ELF-1 (cell line): ENCODE measurements around the gene TMEM132C.

ENCODE experiments used
- DNase-seq: peaks from one replicate; pipeline ENCODE4 v3.0.0-alpha.2; 2016; ENCODE audit warnings: low read depth, low spot score

Gene TMEM132C

DNA sequence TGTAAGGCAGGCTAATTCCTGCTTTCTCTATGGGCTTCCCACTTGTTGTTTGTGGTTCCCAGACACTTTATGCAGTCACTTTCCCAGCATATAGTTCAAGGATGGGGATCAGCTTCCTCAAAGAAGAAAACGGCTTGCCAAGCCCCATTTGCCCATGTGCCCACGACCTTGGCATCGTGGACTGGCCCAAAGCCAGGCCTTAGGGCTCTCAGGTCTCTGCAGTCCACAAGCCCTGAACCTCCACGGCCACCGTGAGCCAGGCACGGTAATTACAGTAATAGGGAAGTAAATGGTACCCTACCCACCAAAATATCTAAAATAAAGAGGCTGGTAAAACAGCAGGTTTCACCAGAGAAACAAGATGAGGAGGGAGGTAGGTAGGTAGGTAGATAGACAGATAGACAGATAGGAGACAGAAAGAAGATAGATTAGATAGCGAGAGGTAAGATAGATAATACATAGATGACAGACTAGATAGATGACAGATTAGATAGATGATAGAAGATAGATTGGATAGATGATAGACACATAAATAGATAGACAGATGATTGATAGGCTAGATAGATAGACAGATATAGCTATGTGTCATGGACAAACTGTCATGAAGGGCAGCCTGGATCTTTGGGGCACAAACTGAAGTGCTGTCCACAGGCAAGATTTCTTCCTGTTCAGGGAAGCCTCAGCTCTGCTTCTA, 393.7 kb downstream of the TMEM132C start:
- DNase-seq: no peak

DNA sequence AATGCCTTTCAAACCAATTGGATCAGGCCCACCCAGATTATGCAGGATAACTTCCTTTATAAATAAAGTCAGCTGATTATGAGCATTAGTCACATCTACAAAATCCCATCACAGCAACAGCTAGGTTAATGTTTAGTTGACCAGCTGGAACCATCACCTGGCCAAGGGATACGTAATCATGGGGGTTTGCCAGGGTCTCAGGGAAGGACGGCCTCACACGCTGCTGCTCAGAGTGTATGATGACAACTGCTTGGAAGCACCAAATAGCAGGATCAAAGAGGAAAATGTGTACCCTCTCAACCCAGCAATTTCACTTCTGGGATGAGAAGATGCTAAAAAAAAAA, 394.2 kb downstream of the TMEM132C start:
- DNase-seq: no peak

DNA sequence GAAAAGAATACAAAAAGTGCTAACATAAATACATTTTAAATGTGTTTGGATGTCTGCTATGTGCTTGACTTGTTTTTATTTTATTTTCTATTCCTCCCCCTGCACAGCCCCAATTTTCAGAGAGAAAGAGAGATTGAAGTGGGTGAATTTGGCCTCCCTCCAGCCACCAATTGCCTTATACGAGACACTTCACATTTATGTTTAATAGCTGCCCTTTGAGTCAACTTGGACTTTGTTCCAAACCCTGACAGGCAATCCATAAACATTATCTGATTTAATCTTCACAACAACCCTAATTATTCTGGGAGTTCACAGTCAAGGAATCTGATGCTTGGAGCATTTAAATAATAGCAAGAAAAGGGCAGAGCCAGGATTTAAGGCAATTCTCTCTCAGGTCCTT, 395.1 kb downstream of the TMEM132C start:
- no peak for DNase-seq

DNA sequence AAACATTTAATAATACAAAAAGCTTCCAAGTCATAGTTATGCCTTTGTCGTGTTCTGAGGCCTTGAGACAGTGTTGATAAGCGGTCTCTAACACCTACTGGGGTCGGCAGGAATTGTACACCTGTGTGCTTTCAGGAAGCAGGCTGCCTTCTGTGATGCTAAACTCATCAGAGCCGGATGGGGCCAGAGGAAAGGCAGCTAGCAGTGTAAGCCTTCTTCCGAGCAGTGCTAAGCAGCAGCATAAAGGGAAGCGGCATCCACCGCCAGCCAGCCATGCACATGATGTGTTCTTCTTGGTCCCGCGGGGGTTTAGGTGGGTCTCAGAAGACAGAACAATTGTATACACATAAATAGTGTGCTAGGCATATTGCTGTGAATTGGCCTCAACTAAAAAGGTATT, 397.5 kb downstream of the TMEM132C start:
- no peak for DNase-seq

GRCh38 chr12:128667193-128667592, 400.2 kb downstream of the TMEM132C start:
- DNase-seq: no peak

GRCh38 chr12:128671528-128672042, 404.6 kb downstream of the TMEM132C start:
- DNase-seq: no peak

- DNase-seq: no peak
Measured at GRCh38 chr12:128672428-128672827, 405.5 kb downstream of the TMEM132C start.

GRCh38 chr12:128672893-128673292, 405.9 kb downstream of the TMEM132C start:
- DNase-seq: no peak

DNA sequence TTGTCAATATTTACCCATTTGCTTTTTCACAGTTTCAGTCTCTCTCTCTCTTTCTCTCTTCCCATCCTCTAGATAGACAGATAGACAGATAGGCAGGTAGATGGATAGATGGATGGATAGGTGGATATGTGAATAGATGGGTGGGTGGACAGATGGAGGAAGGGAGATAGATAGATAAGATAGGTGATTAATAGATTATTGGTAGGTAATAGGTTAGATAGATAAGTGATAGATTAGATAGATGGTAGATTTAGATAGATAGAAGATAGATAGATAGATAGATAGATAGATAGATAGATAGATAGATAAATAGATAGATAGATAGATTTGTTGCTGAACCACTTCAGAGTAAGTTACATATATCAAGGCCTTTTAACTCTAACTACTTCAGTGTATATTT, 408.6 kb downstream of the TMEM132C start:
- DNase-seq: no peak

DNA sequence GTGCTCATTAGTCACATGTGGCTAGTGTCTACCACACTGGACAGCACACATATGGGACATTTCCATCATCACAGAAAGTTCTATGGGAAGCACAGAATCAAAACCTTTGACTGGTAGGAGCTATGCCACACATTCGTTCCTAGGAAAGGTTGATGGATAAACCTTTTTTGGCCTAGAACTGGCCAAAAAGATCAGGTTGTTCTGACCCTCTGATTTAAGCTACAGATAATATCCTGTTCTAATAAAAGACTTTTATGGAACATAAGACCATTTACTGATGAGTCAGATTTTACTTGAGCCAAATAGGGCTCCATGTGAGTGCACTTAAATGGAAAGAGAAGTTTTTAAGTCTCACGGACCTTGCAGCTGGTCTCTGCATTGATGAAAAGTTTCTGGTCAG, 413.6 kb downstream of the TMEM132C start:
- DNase-seq: no peak

- no peak for DNase-seq
Measured at GRCh38 chr12:128682548-128683275, 415.7 kb downstream of the TMEM132C start.

DNA sequence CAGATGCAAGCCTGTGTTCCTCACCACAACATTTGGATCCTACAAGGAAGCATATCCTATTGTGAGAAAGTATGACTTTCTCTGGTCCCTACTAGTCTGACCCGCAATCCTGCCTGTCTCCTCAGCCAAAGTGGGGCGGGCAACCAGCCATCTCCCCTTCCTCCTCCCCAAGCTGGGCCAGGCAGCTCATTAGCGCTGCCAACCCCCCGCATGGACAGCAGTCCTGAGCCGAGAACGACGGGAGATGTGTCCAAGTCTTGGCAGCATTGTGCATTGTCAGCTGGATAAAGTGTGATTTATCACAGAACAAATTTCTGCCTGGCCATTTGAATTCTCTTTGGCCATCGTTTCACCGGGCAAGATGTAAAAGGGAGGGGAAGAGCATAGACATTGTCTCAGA, 417.4 kb downstream of the TMEM132C start:
- DNase-seq: no peak

GRCh38 chr12:128685903-128686475, 419.0 kb downstream of the TMEM132C start:
- DNase-seq: no peak

DNA sequence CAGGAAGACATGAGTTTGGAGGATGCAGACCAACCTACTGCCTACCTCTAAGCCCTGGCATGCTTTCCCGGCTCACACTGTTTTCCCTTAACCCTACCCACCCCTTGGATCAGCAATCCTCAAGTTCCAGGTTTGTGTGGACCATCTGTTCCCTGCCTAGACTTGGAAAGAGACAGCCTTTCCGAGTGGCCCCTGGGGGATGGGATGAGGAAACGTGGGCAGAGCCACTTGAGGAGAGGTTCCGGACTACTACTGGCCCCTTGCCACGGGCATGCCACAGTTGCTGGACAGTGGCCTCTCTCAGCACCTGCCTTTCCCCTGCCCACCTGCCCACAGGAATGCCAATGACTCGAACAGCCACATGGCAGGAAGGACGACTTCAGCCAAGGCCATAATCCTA, 420.9 kb downstream of the TMEM132C start:
- DNase-seq: no peak

- no peak for DNase-seq
Measured at GRCh38 chr12:128690641-128691040, 423.7 kb downstream of the TMEM132C start.

GRCh38 chr12:128693115-128693514, 426.1 kb downstream of the TMEM132C start:
- DNase-seq: no peak

- DNase-seq: no peak
Measured at GRCh38 chr12:128693771-128694170, 426.8 kb downstream of the TMEM132C start.

DNA sequence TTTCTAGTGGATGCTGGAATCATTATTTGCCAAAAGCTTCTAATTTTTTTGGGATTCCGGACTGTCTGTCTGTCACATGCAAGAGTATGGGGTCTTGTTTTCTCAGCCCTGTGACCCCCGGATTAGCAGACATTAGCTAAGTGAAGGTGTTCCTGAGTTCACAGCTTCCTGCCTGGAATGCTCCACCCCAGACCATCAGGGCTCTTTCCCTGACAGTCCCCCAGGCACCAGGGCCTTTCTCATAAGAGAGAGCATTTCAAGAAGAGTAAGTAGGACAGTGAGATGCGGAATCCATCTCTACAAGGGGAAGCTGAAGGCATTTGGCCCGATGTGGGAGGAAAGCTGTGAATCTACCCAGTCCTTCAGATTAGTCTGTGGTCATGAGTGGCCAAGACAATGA, 427.5 kb downstream of the TMEM132C start:
- no peak for DNase-seq

DNA sequence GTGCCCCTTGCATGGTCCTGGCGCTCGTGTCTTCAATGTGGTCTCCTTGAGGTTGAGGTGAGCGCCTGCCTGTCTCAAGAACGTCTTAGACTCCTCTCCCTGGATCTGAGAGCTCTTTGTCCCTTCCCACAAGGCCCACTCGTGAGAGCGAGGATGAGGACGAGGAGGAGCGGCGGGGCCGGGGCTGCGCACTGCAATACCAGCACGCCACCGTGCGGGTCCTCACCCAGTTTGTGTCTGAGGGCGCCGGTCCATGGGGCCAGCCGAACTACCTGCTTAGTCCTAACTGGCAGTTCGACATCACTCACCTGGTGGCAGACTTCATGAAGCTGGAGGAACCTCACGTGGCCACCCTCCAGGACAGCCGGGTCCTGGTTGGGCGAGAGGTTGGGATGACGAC, 428.7 kb downstream of the TMEM132C start:
- no peak for DNase-seq

GRCh38 chr12:128698301-128698972, 431.5 kb downstream of the TMEM132C start:
- DNase-seq: no peak

- DNase-seq: no peak
Measured at GRCh38 chr12:128699106-128699505, 432.1 kb downstream of the TMEM132C start.

DNA sequence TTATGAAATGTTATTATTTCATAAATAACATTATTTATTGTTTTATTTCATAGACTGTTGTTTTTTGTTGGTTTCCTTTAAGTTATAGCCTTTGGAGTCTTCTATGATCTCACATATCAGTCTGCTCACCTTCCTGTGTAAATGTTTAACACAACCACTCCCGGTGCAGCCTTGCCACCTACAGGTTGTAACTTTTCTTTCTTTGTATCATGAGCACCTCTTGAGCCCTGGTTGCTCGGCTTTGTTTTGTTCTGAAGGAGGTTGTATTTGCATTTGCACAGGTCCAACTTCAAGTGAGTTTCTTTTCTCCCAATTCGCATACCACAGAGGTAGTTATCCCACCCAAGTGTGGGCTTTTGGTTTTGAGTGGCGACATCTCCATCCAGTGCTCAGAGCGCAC, 435.4 kb downstream of the TMEM132C start:
- DNase-seq: no peak
